ENCODE data around the gene CNR2. TPM values are rescaled to one million over a fixed set of nuclear protein-coding genes. Genes with fewer than 3 reads are reported as not detected.

Gene CNR2
- total and polyA plus RNA-seq, 7 donors = 0.01 to 0.13 (median 0.08) TPM; not detected in 4

- no peaks in the 10 kb centered on the region for H3K4me1 ChIP-seq
- H3K27me3 ChIP-seq (ENCODE audit: insufficient read depth in 3 of 3, low read length in 2 of 3) = peaks cover 0 to 15% (median 2%) of the 10 kb centered on the region in 3 donors
- intact Hi-C loops (cut with DNase I) = no loop called here
- DNase-seq (no peak), ATAC-seq (no peak)
- H3K4me3 ChIP-seq = no peak overlapping the region
- WGBS, 3 donors = 78 to 86% (median 82%) methylated on average over 3 of the region's 3 CpGs
- TF ChIP-seq, protein P1, sequence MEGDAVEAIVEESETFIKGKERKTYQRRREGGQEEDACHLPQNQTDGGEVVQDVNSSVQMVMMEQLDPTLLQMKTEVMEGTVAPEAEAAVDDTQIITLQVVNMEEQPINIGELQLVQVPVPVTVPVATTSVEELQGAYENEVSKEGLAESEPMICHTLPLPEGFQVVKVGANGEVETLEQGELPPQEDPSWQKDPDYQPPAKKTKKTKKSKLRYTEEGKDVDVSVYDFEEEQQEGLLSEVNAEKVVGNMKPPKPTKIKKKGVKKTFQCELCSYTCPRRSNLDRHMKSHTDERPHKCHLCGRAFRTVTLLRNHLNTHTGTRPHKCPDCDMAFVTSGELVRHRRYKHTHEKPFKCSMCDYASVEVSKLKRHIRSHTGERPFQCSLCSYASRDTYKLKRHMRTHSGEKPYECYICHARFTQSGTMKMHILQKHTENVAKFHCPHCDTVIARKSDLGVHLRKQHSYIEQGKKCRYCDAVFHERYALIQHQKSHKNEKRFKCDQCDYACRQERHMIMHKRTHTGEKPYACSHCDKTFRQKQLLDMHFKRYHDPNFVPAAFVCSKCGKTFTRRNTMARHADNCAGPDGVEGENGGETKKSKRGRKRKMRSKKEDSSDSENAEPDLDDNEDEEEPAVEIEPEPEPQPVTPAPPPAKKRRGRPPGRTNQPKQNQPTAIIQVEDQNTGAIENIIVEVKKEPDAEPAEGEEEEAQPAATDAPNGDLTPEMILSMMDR (IDR thresholded peaks at IDR 0.05) = no peak
- no peaks in the 10 kb centered on the region for H3K36me3 ChIP-seq (ENCODE audit: insufficient read depth in 1 of 2, low read depth in 1 of 2)
- H3K9me3 ChIP-seq = no peaks in the 10 kb centered on the region
- no peak overlapping the region for H3K27ac ChIP-seq
These were observed 14.1 kb downstream of the CNR2 start for GRCh38 chr1:23899070-23899469.

DNA sequence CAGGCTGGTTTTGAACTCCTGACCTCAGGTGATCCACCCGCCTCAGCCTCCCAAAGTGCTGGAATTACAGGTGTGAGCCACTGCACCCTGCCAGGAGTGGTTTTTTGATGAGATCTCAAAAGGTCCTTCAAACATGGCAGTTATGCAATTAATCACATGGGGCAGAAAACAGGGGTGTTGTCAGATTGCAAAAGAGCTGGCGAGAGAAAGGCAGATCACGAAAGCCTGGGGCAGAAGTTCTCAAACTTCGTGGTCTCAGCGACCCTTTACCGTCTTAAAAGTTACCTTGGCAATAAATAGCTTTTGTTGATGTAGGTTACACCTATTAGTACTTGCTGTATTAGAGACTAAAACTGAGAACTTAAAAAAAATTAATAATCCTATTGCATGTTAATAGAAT lies 16.1 kb downstream of the CNR2 start:
- no peak for DNase-seq

DNA sequence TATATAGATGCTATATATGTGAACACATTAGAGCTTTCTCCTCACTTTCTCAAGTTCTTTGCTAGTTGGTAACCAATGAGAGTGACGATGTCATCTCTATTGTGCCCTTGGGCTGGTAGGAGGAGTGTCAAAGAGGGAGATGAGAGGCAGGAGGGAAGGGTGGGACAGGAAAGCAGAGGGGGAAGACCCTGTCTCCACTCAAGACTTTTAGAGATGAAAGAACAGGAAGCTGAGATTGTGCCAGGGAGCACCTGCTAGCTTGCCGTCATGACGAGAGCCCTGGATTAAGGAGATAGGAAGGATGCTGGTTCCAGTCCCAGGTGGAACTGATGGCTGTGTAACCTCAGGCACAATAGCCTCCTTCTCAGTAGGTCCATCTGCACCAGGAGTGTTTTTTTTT lies 16.7 kb downstream of the CNR2 start:
- no peaks in the 10 kb centered on the region for H3K36me3 ChIP-seq (ENCODE audit: insufficient read depth in 1 of 2, low read depth in 1 of 2)
- TF ChIP-seq, protein P1 (IDR thresholded peaks at IDR 0.05) = no peak
- intact Hi-C loops (cut with DNase I) = no loop called here
- H3K9me3 ChIP-seq = no peaks in the 10 kb centered on the region
- DNase-seq (no peak), ATAC-seq (no peak)
- H3K4me3 ChIP-seq = no peak overlapping the region
- no peaks in the 10 kb centered on the region for H3K27me3 ChIP-seq (ENCODE audit: insufficient read depth in 3 of 3, low read length in 2 of 3)
- H3K27ac ChIP-seq = no peak overlapping the region
- H3K4me1 ChIP-seq = no peaks in the 10 kb centered on the region
- 28 to 42% (median 39%) methylated on average over 3 of the region's 3 CpGs for WGBS, 3 donors

More for the DNA sequence above, 16.1 kb downstream of the CNR2 start:
- 65 to 78% (median 73%) methylated on average over 6 of the region's 6 CpGs for WGBS, 3 donors
- Histone ChIP-seq H3K9me3 (no peaks in the 10 kb centered on the region), H3K27me3 (ENCODE audit: insufficient read depth in 3 of 3, low read length in 2 of 3) (no peaks in the 10 kb centered on the region), H3K36me3 (ENCODE audit: insufficient read depth in 1 of 2, low read depth in 1 of 2) (no peaks in the 10 kb centered on the region), H3K4me3 (no peak overlapping the region), H3K27ac (no peak overlapping the region), H3K4me1 (no peaks in the 10 kb centered on the region)
- TF ChIP-seq, protein P1 (IDR thresholded peaks at IDR 0.05) = no peak
- no peak for ATAC-seq
- intact Hi-C loops (cut with DNase I) = no loop called here

DNA sequence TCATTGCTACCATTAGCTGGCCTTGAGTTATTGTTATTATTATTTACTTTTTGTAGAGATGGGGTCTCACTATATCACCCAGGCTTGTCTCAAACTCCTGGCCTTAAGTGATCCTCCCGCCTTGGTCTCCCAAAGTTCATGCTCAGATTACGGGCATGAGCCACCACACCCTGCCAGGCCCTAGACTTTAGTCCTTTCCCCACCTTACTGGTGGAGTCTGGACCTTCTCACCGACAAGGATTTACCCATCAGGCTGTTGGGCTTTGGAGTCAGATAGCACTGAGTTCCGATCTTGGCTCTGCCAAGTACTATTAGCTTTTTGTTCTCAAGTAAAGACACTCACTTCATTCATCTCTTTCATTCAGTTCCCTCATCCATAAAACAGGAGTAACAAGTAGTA lies 17.2 kb downstream of the CNR2 start:
- no peaks in the 10 kb centered on the region for H3K4me1 ChIP-seq
- TF ChIP-seq, protein P1 (IDR thresholded peaks at IDR 0.05) = no peak
- no peaks in the 10 kb centered on the region for H3K27me3 ChIP-seq (ENCODE audit: insufficient read depth in 3 of 3, low read length in 2 of 3)
- DNase-seq = no peak
- H3K36me3 ChIP-seq (ENCODE audit: insufficient read depth in 1 of 2, low read depth in 1 of 2) = no peaks in the 10 kb centered on the region
- no peak for ATAC-seq
- H3K4me3 ChIP-seq = no peak overlapping the region
- intact Hi-C loops (cut with DNase I) = no loop called here
- 57 to 74% (median 73%) methylated on average over 4 of the region's 4 CpGs for WGBS, 3 donors
- H3K9me3 ChIP-seq = no peaks in the 10 kb centered on the region
- H3K27ac ChIP-seq = no peak overlapping the region

- Histone ChIP-seq H3K4me1 (no peaks in the 10 kb centered on the region), H3K4me3 (no peak overlapping the region), H3K27ac (no peak overlapping the region), H3K27me3 (ENCODE audit: insufficient read depth in 3 of 3, low read length in 2 of 3) (no peaks in the 10 kb centered on the region), H3K36me3 (ENCODE audit: insufficient read depth in 1 of 2, low read depth in 1 of 2) (no peaks in the 10 kb centered on the region), H3K9me3 (no peaks in the 10 kb centered on the region)
- WGBS, 3 donors = 77 to 87% (median 78%) methylated on average over 5 of the region's 5 CpGs
- no peak for ATAC-seq
- intact Hi-C loops (cut with DNase I) = no loop called here
- TF ChIP-seq, protein P1 (IDR thresholded peaks at IDR 0.05) = no peak
- DNase-seq = no peak
These were observed 18.1 kb downstream of the CNR2 start for GRCh38 chr1:23895082-23895481.

Measured in psoas muscle (tissue), 8 donors.